ENCODE results near the gene ASTN2.

ASTN2 gene

DNA sequence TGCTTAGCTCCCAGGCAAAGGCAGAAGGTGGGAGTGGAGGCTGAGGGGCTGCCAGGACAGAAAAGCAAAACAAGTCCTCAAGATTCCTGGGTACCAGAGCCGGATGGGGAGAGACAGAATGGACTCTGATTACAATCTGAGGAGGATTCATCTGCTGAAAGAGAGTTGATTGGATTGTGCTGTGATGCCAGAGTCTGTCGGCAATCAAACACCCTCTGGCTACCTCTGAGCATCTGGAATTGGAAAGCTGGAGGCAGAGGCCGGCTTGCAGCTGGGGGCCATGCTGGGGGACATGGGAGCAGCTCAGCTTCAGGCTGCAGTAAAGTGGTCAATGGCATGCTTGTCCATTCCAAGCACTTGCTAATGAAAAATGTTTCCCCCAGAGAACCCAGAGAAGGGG lies 59.3 kb downstream of the ASTN2 start:
- DNase-seq, result no peak

DNA sequence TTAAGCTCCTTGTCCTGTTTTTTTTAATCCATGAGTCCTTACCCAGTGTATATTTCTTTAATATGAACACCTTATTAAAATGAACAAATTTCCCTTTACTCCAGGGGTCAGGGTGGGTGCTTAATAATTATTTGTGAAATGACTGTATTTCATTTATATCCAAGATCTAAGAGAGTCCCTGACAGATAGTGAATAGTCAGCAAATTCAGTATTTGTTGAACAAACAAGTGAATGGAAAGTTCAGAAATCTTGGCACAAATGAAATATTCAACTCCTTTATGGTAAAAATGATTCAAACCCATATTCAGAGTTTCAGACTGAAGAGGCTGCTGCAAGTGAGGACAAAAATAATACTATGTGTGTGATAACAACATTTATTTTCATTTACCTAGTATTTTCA lies 59.9 kb downstream of the ASTN2 start:
- no peak for DNase-seq

- no peak for DNase-seq
These were observed 60.5 kb downstream of the ASTN2 start for GRCh38 chr9:117354244-117354847.

GRCh38 chr9:117344892-117345660 lies 69.8 kb downstream of the ASTN2 start:
- no peak for DNase-seq

GRCh38 chr9:117343427-117343826 lies 71.4 kb downstream of the ASTN2 start:
- DNase-seq, result no peak

- DNase-seq, result no peak
These were observed 73.7 kb downstream of the ASTN2 start for GRCh38 chr9:117341151-117341550.

DNA sequence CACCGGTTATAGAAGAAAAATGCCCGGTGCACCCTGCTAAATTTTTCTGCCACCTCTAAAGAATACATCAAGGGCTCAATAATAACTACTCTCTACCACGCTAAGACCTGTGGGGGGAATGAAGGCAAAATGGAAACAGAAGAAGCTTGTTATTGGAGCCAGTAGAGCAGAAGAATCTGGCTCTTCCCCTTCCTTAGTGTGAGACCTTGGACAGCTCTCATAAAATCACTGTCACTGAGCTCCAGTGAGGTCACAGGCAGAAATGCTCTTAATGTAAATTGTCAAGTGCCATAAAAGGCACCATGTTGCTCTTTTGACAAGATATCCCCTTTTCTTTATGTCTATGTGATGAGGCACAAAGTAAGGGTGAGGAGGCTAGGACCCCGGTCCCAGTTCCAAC lies 74.4 kb downstream of the ASTN2 start:
- no peak for DNase-seq

DNA sequence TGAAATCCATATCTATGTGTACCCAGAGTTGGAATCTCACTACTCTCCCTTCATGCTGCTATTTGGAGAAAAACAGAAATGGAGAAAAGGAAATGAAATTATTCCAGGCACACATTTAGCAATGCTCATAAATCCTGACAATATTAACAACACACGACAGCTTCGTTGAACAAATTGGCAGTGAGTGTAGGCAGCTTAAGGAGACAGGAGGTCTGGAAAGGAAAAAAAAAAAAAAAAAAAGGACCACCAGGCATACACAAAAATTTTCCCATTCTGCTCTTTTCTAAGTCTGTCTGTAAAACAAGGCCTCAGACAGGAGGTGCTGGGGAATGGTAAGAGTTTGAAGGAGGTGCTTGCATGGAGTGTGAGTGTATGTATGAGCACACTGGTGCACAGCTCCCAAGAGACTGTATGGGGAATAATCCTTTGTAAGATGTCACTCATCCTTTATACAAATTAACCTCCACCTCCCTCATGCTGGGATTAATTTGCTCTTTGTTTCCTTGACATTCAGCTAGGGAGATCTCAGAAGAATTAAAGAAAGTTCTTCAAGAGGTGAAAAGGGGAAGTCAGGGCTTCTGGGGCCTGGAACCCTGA lies 78.9 kb downstream of the ASTN2 start:
- no peak for DNase-seq

DNA sequence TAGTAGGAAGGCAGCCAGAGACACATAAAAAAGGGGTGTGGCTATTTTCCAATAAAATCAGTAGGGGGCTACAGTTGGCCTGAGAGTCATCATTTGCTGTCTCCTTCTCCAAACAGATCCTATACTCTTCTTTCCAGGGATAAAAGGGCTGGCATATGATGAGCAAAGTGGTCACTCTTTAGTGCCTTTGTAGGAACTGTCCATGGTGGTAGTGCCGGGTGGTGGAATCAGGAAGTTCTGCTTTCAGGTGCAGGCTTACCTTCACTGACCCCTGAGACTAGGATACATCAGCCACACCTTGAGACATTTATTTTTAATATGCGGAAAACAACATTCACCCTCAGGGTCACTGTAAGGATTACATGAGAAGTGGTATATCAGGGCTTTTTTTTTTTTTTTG lies 80.8 kb downstream of the ASTN2 start:
- no peak for DNase-seq

- DNase-seq, result no peak
These were observed 89.0 kb downstream of the ASTN2 start for GRCh38 chr9:117325831-117326230.

DNA sequence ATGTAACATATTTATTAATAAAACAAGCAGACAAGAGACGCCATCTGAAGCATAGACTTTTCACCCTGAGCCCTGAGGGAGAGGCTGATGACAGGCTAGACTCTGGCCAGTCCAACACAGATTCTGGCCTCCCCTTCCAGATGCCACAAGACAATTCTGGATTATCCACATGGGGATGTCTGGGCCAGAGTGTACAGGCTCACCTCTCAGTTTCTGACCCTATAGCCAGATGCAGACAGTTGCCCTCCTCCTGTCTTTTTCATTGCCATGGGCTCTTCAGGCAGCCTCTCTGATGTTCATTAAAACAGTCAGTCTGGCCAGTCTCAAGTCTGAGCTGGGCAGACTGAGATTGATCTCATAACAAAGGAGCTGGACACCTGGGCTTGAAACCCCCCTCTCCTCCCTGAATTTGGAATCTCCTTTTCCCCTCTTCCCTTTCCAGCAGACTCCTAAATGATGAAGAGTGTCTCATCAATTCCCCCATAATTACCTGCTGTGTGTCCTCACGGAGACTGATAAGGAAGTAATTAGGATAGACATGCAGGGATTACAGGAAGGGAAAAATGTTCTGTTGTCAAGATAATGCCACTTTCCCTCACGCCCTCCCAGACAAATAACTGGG lies 89.6 kb downstream of the ASTN2 start:
- DNase-seq, result no peak

- DNase-seq, result no peak
These were observed 91.5 kb downstream of the ASTN2 start for GRCh38 chr9:117323390-117323789.

GRCh38 chr9:117317192-117317591 lies 97.7 kb downstream of the ASTN2 start:
- no peak for DNase-seq

- no peak for DNase-seq
These were observed 99.6 kb downstream of the ASTN2 start for GRCh38 chr9:117315236-117315635.

GRCh38 chr9:117313989-117314388 lies 100.9 kb downstream of the ASTN2 start:
- no peak for DNase-seq

DNA sequence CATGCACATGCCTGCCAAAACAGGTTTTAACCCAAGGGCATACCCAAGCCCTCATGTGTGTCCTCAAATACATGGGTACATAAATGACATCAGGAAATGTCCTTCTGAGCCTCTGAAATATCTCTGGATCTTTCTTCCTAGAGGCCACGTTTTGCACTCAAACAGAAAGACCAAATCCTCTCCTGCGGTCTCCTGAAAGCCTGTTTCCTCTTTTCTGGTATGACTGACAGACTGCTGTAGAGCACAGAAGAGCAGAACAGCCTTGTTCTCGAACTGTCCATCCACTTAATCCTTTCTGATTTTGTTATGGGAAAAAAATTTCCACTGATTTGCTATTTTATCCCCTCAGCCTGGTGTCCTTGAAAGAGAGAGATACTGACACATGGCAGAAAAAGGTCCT lies 107.2 kb downstream of the ASTN2 start:
- DNase-seq, result no peak

DNA sequence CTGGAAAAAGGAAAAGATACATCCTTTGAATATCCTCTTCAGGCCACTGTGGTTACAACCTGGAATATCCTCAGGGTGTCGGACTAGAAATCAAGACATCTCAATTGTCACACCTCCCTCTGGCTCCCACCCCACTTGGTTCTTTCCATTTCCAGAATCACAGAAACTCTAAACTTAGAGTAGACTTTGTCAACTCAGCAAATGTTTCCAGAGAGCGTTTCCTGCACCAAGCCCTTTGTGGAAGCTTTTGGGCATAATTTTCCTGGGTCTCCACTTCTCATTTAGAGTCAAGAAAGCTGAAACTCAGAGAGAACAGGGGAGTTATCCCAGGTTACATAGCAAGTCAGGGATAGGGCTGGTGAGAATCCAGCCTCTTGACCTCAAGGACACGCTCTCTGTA lies 108.8 kb downstream of the ASTN2 start:
- no peak for DNase-seq

DNA sequence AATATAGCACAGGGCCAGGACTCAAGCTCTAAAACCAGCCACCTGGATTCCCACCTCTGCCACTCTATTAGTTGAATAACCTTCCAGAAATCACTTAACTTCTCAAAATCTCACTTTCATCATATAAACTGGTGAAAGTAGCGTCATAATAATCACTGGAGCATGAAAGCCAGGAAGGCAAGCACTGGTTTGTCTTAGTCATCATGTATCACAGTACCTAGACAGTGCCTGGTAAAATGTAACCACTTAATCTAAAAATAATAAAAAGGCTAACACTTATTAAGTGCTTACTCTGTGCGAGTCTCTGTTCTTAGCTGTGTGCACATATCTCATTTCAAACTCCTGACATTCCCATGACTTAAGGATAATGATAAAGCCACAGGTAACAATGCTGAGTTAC lies 109.4 kb downstream of the ASTN2 start:
- DNase-seq, result no peak

DNA sequence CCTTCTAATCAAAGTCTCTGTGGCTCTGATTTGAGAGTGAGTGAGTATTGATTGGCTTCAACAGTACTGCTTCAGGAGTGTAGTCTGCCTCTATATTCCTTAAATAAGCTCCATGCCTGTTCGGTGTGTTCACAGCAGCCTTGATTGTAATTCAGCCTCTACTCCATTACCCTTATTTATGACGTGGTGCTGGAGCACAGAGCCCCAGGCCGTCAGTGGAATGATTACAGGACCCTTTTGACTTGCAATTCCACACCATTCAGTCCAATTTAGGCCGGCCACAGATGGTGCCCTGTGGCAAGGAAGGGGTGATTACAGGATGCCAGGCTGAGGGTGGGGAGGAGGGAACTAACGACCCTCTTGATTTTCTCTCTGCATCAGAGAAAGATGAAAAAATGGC lies 110.3 kb downstream of the ASTN2 start:
- no peak for DNase-seq

DNA sequence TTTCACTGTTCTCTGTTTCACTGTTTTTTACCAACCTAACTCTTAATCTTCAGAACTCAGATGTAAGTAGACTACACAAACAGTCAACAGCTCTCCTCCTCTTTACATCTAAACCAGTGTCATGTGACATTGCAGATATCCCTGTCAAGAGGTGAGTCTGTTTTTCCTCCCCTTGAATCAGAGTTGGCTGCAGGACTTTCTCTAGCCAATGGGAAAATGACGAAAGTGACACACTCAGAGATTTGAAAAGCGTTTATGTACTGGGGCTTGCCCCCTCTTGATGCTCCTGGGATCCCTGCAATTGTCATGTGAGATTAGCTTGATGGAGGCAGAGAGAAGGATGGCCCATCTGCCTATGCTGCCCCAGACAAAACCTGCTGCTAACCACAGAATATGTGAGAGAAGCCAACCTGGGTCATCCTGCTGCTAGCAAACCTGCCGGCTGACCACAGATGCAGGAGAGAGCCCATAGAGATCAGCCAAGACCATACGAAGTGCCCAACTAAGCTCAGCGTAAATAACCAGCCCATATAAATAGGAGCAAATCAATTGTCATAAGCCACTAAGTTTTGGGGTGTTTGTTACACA lies 111.1 kb downstream of the ASTN2 start:
- DNase-seq, result no peak

- no peak for DNase-seq
These were observed 112.4 kb downstream of the ASTN2 start for GRCh38 chr9:117302487-117302886.

DNA sequence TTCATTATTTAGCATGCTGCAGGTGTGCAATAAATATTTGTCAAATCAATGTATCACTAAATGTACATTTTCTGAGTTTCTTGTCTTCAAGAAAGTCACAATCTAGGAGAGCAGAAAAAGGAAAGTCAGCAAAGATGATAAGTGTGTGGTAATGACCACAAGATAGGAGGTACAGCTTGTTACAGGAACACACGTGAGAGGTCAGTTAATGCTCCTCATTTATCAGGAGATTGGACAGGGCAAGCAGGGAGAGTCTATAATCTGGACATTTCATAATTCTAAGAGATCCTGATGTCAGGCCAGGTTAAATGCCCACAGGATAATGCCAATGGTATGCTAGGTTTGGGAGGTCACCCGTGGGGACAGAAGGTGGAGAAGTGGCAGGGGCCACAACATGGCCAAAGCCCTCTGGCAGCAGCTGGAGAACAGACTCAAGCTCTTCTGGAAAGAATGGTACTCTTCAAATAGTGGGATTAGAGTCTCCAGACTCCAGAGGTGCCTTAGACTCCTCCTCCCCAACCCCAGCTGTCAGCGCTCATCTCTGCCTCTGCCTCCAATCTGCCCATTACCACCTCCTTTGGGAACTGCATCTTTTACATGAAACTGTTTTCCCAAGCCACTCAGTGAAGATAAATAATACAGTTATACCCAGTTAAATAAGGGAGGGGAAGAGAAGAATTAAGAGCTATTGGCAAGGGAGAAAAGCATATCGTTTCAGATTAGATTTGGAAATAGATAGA lies 114.3 kb downstream of the ASTN2 start:
- no peak for DNase-seq

DNA sequence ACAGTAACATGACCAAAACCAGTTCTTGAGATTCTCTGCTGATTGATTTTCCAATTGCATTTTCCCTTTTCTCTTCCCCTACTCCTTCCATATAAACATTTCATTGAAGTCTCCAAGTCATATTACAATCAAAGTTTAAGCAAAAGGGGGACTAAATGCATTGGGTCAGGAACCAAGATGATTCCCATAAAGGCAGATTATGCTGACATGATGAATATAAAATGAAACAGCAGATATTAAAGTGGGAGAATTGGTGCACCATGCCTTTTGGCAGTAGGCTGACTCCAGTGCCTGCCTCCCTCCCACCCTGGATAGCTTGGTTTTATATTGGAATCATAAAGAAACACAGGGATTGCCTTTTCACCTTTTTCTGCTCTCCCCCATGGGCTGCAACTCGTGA lies 118.4 kb downstream of the ASTN2 start:
- DNase-seq, result no peak

Measured in T1000 (cell line).